Measurements from ENCODE around the gene ASB2. TPM values are rescaled to one million over a fixed set of nuclear protein-coding genes. Genes with fewer than 3 reads are reported as not detected.

Gene ASB2
- total RNA-seq, 1 experiment from 2014 or later, result not detected

- TF ChIP-seq ELF1 (IDR thresholded peaks at IDR 0.05; ENCODE audit: borderline replicate concordance, low read depth), result no peak
- TF ChIP-seq EZH2 (IDR thresholded peaks at IDR 0.05), result no peak
- no peak for TF ChIP-seq ZFX (IDR thresholded peaks at IDR 0.05)
- no peak for TF ChIP-seq CBX3 (IDR thresholded peaks at IDR 0.05; ENCODE audit: low read depth)
- no peak for TF ChIP-seq CEBPB (IDR thresholded peaks at IDR 0.05; ENCODE audit: low read depth)
- TF ChIP-seq JUND (IDR thresholded peaks at IDR 0.05), result no peak
- no peak for TF ChIP-seq MAX (IDR thresholded peaks at IDR 0.05)
- no peak for TF ChIP-seq REST (IDR thresholded peaks at IDR 0.05; ENCODE audit: low read depth)
- TF ChIP-seq POLR2A (IDR thresholded peaks at IDR 0.05; ENCODE audit: borderline replicate concordance, extremely low read depth, insufficient read depth, insufficient read length), result no peak
- TF ChIP-seq RAD21 (IDR thresholded peaks at IDR 0.05; ENCODE audit: low read depth), result no peak
- POLR2A ChIA-PET, result interaction anchor here (1.4 kb wide), 1 partner anchor 57 kb away, joined by 3 read pairs; no protein-coding TSS in a partner anchor
- no TSS peak for BruUV-seq (replicated peaks)
These were observed 19.8 kb upstream of the ASB2 start for GRCh38 chr14:93996130-93996695.

More at GRCh38 chr14:93996130-93996695, 19.8 kb upstream of the ASB2 start:
- Histone ChIP-seq H3K27me3 (ENCODE audit: insufficient read depth, low read length) (no peaks in the 10 kb centered on the region), H3K9me2 (ENCODE audit: insufficient read depth) (no peaks in the 10 kb centered on the region), H3K36me3 (ENCODE audit: control insufficient read depth in 1 of 2, insufficient read depth in 2 of 2, low read length in 2 of 2) (no peaks in the 10 kb centered on the region), H3K9me3 (ENCODE audit: control insufficient read depth in 1 of 2, insufficient read depth in 1 of 2, low read depth in 1 of 2, low read length in 2 of 2) (no peaks in the 10 kb centered on the region), H3K4me2 (ENCODE audit: low read length) (no peak overlapping the region), H3K79me2 (ENCODE audit: insufficient read depth, low read length) (no peaks in the 10 kb centered on the region), H3K4me3 (replicated peaks in 1 of 2; ENCODE audit: low read depth in 1 of 2, low read length in 2 of 2) (no peak overlapping the region), H3K27ac (ENCODE audit: low read depth, low read length) (no peak overlapping the region), H4K20me1 (ENCODE audit: insufficient read depth) (no peaks in the 10 kb centered on the region), H3K9ac (ENCODE audit: low read length) (no peak overlapping the region), H2AFZ (ENCODE audit: low read depth, low read length, poor library complexity, severe bottlenecking) (no peak overlapping the region), H3K4me1 (ENCODE audit: control insufficient read depth in 1 of 2, insufficient read depth in 2 of 2, low read length in 2 of 2) (peaks cover 5 to 28% of the 10 kb centered on the region in 2 experiments; a peak in 3 of 4 replicates)
- ATAC-seq, result no peak
- ChIA-PET RAD21 (ENCODE audit: low non-redundant PET in 1 of 2, low total read pairs in 2 of 2, uncharacterized antibody in 2 of 2, unreplicated experiment in 2 of 2) (no interaction called here), CTCF (interaction anchor here (10.4 kb wide), 1 partner anchor 55 kb away, joined by 121 read pairs; no protein-coding TSS in a partner anchor)
- intact Hi-C loops (cut with micrococcal nuclease), result no loop called here
- no peak for DNase-seq (ENCODE audit: low read depth, low spot score)

All from HCT116 (cell line).